WI38 (cell line): Measurements from ENCODE around the gene PHF1.

Experiments
- H3K4me3 ChIP-seq: 2 replicates; pipeline ENCODE4 v1.5.1; 2011; ENCODE audit warnings: low read depth, mild to moderate bottlenecking, control low read depth, low read length
- TF ChIP-seq, protein P1 (sequence below): IDR thresholded peaks from 2 replicates; pipeline ENCODE4 v1.5.1; 2012; ENCODE audit warnings: low read depth, mild to moderate bottlenecking, control low read depth, low read length

PHF1 gene

DNA sequence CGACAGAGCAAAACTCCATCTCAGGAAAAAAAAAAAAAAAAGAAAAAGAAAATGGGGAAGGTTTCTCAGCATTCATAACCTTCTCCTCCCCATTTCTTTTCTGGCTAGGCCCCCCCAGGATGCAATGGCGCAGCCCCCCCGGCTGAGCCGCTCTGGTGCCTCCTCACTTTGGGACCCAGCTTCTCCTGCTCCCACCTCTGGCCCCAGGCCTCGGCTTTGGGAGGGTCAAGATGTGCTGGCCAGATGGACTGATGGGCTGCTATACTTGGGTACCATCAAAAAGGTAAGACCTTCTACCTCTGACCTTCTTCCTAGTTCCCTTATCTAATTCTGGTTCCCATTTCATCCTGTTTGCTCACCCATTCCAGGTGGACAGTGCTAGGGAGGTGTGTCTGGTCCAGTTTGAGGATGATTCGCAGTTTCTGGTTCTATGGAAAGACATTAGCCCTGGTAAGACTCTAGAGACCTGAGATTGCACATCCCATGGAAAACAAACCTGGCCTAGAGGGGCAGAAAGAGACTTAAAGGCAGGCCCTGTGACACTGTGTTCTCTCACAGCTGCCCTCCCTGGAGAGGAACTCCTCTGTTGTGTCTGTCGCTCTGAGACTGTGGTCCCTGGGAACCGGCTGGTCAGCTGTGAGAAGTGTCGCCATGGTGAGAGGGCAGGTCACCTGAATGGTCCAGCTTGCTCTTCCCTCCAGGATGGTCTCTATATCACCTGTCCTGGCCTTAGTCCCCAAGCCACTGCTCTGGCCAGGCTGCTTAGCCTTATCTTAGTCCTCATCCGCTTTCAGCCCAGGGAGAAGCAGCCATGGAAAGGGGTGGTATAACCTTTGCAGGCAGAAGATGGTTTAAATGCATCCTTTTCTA is 1.6 kb downstream of the PHF1 start:
- TF ChIP-seq, protein P1, sequence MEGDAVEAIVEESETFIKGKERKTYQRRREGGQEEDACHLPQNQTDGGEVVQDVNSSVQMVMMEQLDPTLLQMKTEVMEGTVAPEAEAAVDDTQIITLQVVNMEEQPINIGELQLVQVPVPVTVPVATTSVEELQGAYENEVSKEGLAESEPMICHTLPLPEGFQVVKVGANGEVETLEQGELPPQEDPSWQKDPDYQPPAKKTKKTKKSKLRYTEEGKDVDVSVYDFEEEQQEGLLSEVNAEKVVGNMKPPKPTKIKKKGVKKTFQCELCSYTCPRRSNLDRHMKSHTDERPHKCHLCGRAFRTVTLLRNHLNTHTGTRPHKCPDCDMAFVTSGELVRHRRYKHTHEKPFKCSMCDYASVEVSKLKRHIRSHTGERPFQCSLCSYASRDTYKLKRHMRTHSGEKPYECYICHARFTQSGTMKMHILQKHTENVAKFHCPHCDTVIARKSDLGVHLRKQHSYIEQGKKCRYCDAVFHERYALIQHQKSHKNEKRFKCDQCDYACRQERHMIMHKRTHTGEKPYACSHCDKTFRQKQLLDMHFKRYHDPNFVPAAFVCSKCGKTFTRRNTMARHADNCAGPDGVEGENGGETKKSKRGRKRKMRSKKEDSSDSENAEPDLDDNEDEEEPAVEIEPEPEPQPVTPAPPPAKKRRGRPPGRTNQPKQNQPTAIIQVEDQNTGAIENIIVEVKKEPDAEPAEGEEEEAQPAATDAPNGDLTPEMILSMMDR, result no peak
- H3K4me3 ChIP-seq, result peak overlapping the region; percentile 83

GRCh38 chr6:33413241-33414120 is 2.7 kb downstream of the PHF1 start:
- no peak overlapping the region for H3K4me3 ChIP-seq
- TF ChIP-seq, protein P1, result no peak

DNA sequence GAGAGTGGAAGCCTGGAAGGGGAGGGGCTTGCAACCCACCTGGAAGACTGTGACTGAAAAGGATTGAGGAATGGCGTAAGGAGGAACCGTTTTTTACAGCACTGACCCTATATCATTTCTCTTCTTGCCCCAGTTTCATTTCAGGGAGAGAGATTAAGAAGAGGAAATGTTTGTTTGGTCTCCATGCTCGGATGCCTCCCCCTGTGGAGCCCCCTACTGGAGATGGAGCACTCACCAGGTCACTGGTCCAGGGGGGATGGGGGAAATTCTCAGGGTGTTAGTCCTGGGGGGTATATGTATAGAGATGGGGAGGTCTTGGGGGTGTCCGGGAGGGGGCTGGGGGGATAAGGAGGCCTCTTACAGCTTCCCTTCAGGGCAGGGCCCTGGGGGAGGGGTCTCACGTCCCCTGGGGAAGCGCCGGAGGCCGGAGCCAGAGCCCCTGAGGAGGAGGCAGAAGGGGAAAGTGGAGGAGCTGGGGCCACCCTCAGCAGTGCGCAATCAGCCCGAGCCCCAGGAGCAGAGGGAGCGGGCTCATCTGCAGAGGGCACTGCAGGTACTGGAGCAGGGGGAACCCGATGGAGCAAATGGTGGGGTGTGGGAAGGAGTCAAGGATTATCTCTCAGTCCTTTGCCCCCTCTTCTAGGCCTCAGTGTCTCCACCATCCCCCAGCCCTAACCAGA is 3.9 kb downstream of the PHF1 start:
- H3K4me3 ChIP-seq, result no peak overlapping the region
- TF ChIP-seq, protein P1, result peak; percentile 45; the same call in 1 of the 2 replicates

- peak overlapping the region; percentile 66 for H3K4me3 ChIP-seq
Observed at GRCh38 chr6:33415831-33416230, 5.0 kb downstream of the PHF1 start.

GRCh38 chr6:33416386-33417127 is 5.7 kb downstream of the PHF1 start:
- H3K4me3 ChIP-seq, result peak overlapping the region; percentile 66
- TF ChIP-seq, protein P1, result no peak

More at GRCh38 chr6:33415831-33416230, 5.0 kb downstream of the PHF1 start:
- TF ChIP-seq, protein P1, result no peak

DNA sequence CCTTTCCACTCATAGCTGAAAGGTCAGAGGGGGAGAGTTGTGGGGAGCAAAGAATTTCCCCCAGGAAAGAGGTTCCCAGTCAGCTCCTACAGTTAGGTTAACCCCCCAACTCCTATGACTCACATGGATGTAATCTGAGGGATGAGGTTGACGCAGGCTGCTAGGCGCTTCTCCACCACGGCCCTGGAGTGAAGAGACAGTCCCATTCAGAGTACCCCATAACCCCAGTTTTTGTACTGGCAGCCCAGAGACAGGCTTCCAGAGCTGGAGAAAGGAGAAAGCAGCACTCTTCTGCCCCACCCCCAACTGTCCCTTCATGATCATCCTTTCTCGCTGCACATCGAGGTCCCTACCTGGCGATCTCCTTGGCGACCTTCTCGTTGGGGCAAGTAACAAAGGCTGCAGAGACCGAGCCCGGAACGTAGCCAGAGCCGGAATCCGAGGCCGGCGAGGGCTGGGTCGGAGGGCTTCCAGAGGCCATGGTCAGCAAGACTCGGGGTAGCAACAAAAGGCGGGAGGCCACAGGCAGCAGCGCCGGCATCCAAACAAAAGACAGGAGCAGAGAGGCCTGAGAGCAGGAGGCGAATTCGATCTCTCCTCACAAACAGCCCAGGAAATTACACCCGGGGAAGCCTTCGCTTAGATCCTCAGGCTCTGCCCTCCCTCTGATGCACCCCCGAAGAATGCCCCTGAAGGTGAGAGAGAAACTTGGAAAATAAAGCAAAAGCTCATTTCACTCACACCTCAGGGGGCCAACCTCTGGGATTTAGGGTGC is 6.5 kb downstream of the PHF1 start:
- TF ChIP-seq, protein P1, result no peak
- H3K4me3 ChIP-seq, result peak overlapping the region; percentile 66
